Inflammatory macrophage treated with lipopolysaccharide for 1 hour (primary cell): ENCODE data around the gene NOXO1.
A peak's percentile ranks its signal among the peaks of the same experiment; 100 is the strongest.
"Not testable (repeated sequence)": the region's sequence is repeated elsewhere in the genome, so short reads cannot be mapped to it uniquely, and the experiment has no call there.

ENCODE experiments used
- DNase-seq, 2 donors: peaks; one replicate each; pipeline ENCODE4 v3.0.0-alpha.2; 2020 to 2022

NOXO1 gene

GRCh38 chr16:1981398-1981836, at the start of gene NOXO1:
TSS of gene NOXO1 (minus strand) at chr16:1981469. CDS start at chr16:1981179, 290 bp downstream.
- DNase-seq: no peak

GRCh38 chr16:2030036-2030435, 48.8 kb upstream of the NOXO1 start:
- DNase-seq: no peak

- DNase-seq: no peak
Measured at GRCh38 chr16:2029350-2029749, 48.1 kb upstream of the NOXO1 start.

GRCh38 chr16:2028620-2029220, 47.5 kb upstream of the NOXO1 start:
- DNase-seq: no peak

- no peak for DNase-seq
Measured at GRCh38 chr16:2028146-2028545, 46.9 kb upstream of the NOXO1 start.

GRCh38 chr16:2027024-2028010, 46.0 kb upstream of the NOXO1 start:
- DNase-seq: no peak

GRCh38 chr16:2026461-2027023, 45.3 kb upstream of the NOXO1 start, which contains the start of gene NHERF2:
TSS of gene NHERF2 (plus strand) at chr16:2026902. CDS start at chr16:2027006, 104 bp downstream.
- no peak for DNase-seq

GRCh38 chr16:2025878-2026460, 44.7 kb upstream of the NOXO1 start:
- DNase-seq: no peak

GRCh38 chr16:2025251-2025650, 44.0 kb upstream of the NOXO1 start:
- DNase-seq: no peak

GRCh38 chr16:2024032-2024420, 42.8 kb upstream of the NOXO1 start:
- DNase-seq: no peak

GRCh38 chr16:2023092-2024031, 42.1 kb upstream of the NOXO1 start:
- peak; percentile 74 to 99 for DNase-seq

GRCh38 chr16:2022723-2023091, 41.4 kb upstream of the NOXO1 start:
- DNase-seq: peak in 1 of 2 donors; percentile 22

GRCh38 chr16:2019921-2020831, 38.9 kb upstream of the NOXO1 start:
- DNase-seq: no peak

- DNase-seq: no peak
Measured at GRCh38 chr16:2019518-2019920, 38.2 kb upstream of the NOXO1 start, which contains the start of gene NPW. TSS of gene NPW (plus strand) at chr16:2019785.

GRCh38 chr16:2016407-2016922, 35.2 kb upstream of the NOXO1 start:
- DNase-seq: no peak

GRCh38 chr16:2015947-2016208, 34.6 kb upstream of the NOXO1 start:
- DNase-seq: no peak

GRCh38 chr16:2015117-2015946, 34.1 kb upstream of the NOXO1 start:
- DNase-seq: peak; percentile 70 to 78

- DNase-seq: no peak
Measured at GRCh38 chr16:2013527-2013926, 32.3 kb upstream of the NOXO1 start.

- not testable (repeated sequence) for DNase-seq
Measured at GRCh38 chr16:2011726-2012125, 30.5 kb upstream of the NOXO1 start.
